ENCODE measurements around the gene MMP17.

DNA sequence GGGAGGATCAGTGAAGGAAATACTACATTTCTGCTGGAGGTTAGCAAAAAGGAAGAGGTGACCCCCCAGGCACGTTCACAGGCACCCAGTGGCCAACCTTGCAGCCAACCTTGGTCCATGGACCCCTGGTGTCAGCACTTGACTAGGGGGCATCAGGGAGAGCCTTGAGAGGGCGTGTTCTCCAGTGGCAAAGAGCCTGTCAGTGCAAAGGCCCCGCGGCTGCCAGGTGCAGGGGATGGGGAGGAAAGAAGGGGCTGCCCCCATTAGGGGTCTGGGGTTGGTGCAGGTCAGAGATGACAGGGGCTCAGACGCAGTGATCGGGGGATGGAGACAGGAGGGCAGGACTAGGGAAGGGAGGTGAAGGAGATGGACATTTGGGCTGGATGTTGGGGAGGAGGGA, 43.5 kb downstream of the MMP17 start:
- TF ChIP-seq, protein P1, sequence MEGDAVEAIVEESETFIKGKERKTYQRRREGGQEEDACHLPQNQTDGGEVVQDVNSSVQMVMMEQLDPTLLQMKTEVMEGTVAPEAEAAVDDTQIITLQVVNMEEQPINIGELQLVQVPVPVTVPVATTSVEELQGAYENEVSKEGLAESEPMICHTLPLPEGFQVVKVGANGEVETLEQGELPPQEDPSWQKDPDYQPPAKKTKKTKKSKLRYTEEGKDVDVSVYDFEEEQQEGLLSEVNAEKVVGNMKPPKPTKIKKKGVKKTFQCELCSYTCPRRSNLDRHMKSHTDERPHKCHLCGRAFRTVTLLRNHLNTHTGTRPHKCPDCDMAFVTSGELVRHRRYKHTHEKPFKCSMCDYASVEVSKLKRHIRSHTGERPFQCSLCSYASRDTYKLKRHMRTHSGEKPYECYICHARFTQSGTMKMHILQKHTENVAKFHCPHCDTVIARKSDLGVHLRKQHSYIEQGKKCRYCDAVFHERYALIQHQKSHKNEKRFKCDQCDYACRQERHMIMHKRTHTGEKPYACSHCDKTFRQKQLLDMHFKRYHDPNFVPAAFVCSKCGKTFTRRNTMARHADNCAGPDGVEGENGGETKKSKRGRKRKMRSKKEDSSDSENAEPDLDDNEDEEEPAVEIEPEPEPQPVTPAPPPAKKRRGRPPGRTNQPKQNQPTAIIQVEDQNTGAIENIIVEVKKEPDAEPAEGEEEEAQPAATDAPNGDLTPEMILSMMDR (conservative IDR thresholded peaks at IDR 0.05 in 1 of 2, IDR thresholded peaks at IDR 0.05 in 1 of 2; ENCODE audit: low read depth in 1 of 2, low read length in 2 of 2): no peak
- no peak for TF ChIP-seq EZH2 (IDR thresholded peaks at IDR 0.05; ENCODE audit: low read length, missing control alignments)

Measured in fibroblast of lung (primary cell).